K562 (cell line): ENCODE data around the gene DPYSL4. TPM values are rescaled to one million over a fixed set of nuclear protein-coding genes. Genes with fewer than 3 reads are reported as not detected.

Experiments used
- ATAC-seq: fragments of 200-7000 bp; cut with Tn5 transposase; 3 replicates; pipeline ENCODE4 v1.9.1; 2020; ENCODE audit warnings: moderate library complexity
- BruUV-seq: library from RNA; stranded (reverse); fragments of 400-500 nt; replicated peaks from 2 replicates; lab custom pipeline; 2021; lab: Mats Ljungman, UMichigan
- CTCF ChIA-PET: fragments of 300-600 bp; formaldehyde crosslinking; extraction: SDS; loops from one replicate; lab custom pipeline; 2021; ENCODE audit warnings: low intra/inter-chr PET ratio; lab: Yijun Ruan, JAX
- POLR2A ChIA-PET: fragments of 300-600, 350-650 bp; sonication (Branson Sonifier 250); formaldehyde crosslinking; extraction: SDS; loops from one replicate; lab custom pipeline; 2021; ENCODE audit warnings: antibody characterized with exemption, inconsistent platforms; lab: Yijun Ruan, JAX
- DNase-seq, 4 experiments: peaks; one replicate each; pipeline versions ENCODE4 v3.0.0 to v3.0.0-alpha.2; 2011 to 2018; ENCODE audit warnings: low spot score in 3 of 4, mixed read lengths in 3 of 4; ENCODE audit errors: extremely low read depth in 1 of 4
- FAIRE-seq: peaks from 2 replicates; lab custom pipeline; 2011; peaks lifted over from hg19 to GRCh38; lab: Jason Lieb, UNC
- H2AFZ ChIP-seq: 2 replicates; pipeline ENCODE4 v1.6.0; 2011; ENCODE audit warnings: low read depth, low read length, control low read depth, inconsistent platforms
- H3K27ac ChIP-seq: fragments of 200-600 bp; 3 replicates; pipeline ENCODE4 v1.8.0; 2011; ENCODE audit warnings: low read depth, mild to moderate bottlenecking, control low read depth, inconsistent platforms, low read length, moderate library complexity, mixed read lengths; ENCODE audit errors: extremely low read depth
- H3K27me3 ChIP-seq, 2 experiments: fragments of 300-600 bp in 1 of 2; 2 replicates in 1 of 2; 3 replicates in 1 of 2; pipeline versions ENCODE4 v1.6.0 to v1.8.0; 2011; ENCODE audit warnings: inconsistent platforms in 2 of 2, low read length in 2 of 2, mild to moderate bottlenecking in 1 of 2, mixed read lengths in 1 of 2, moderate library complexity in 1 of 2; ENCODE audit not compliant: control insufficient read depth in 2 of 2, insufficient read depth in 2 of 2
- H3K36me3 ChIP-seq: fragments of 300-600 bp; 3 replicates; pipeline ENCODE4 v1.8.0; 2011; ENCODE audit warnings: mild to moderate bottlenecking, low read length, inconsistent platforms; ENCODE audit not compliant: control insufficient read depth, insufficient read depth
- H3K4me1 ChIP-seq, 2 experiments: fragments of 200-600 bp in 1 of 2; replicated peaks in 1 of 2; 2 replicates in 1 of 2; 3 replicates in 1 of 2; pipeline versions ENCODE4 v1.5.1 to v1.8.0; 2011; ENCODE audit warnings: inconsistent platforms in 2 of 2, low read length in 2 of 2, mild to moderate bottlenecking in 1 of 2, mixed read lengths in 1 of 2, moderate library complexity in 1 of 2; ENCODE audit not compliant: control insufficient read depth in 2 of 2, insufficient read depth in 2 of 2
- H3K4me2 ChIP-seq: 2 replicates; pipeline ENCODE4 v1.6.1; 2011; ENCODE audit warnings: low read length, control low read depth, inconsistent platforms, mixed read lengths; ENCODE audit not compliant: insufficient read depth
- H3K4me3 ChIP-seq: fragments of 200-600 bp; sonication (generic), shearing (Covaris generic); 2 replicates; pipeline ENCODE4 v1.5.1; 2016; ENCODE audit warnings: control low read depth, inconsistent platforms
- H3K79me2 ChIP-seq: fragments of 200-600 bp; 3 replicates; pipeline ENCODE4 v1.8.0; 2011; ENCODE audit warnings: low read length, inconsistent platforms; ENCODE audit not compliant: control insufficient read depth, insufficient read depth
- H3K9ac ChIP-seq, 2 experiments: 2 replicates each; pipeline versions ENCODE4 v1.6.0 to v1.6.1; 2011; ENCODE audit warnings: low read depth in 2 of 2, low read length in 2 of 2, control low read depth in 1 of 2, inconsistent platforms in 1 of 2, mild to moderate bottlenecking in 1 of 2, mixed read lengths in 1 of 2; ENCODE audit not compliant: insufficient read depth in 1 of 2
- H3K9me1 ChIP-seq: one replicate; pipeline ENCODE4 v1.6.0; 2011; ENCODE audit warnings: inconsistent platforms, mild to moderate bottlenecking, low read length, moderate library complexity; ENCODE audit not compliant: control insufficient read depth, insufficient read depth
- H3K9me3 ChIP-seq: replicated peaks from 2 replicates; pipeline ENCODE4 v1.5.1; 2011; ENCODE audit warnings: low read depth, low read length, inconsistent platforms; ENCODE audit not compliant: control insufficient read depth, insufficient read depth
- H4K20me1 ChIP-seq: replicated peaks from 2 replicates; pipeline ENCODE4 v1.6.1; 2011; ENCODE audit warnings: low read length, inconsistent platforms, mixed read lengths; ENCODE audit not compliant: control insufficient read depth, insufficient read depth
- MCM5 ChIP-seq: fragments of 450-650 bp; IDR thresholded peaks from 2 replicates; pipeline ENCODE4 v1.6.1; 2016; ENCODE audit warnings: low read depth
- MCM7 ChIP-seq, 2 experiments: fragments of 450-650 bp; IDR thresholded peaks; 2 replicates each; pipeline ENCODE4 v1.6.1; 2016 to 2018
- PHB ChIP-seq: fragments of 250-450 bp; sonication (Bioruptor Pico); IDR thresholded peaks from 2 replicates; pipeline ENCODE4 v1.5.0; 2021
- STAT5B ChIP-seq: fragments of 250-450 bp; sonication (Bioruptor Pico); IDR thresholded peaks from 2 replicates; pipeline ENCODE4 v1.8.0; 2021; ENCODE audit warnings: mild to moderate bottlenecking, inconsistent platforms
- TAF9B ChIP-seq: fragments of 450-650 bp; IDR thresholded peaks from 2 replicates; pipeline ENCODE4 v1.6.1; 2018; ENCODE audit warnings: mild to moderate bottlenecking; ENCODE audit not compliant: partially characterized antibody
- TCF7 ChIP-seq: sonication (generic); IDR thresholded peaks from 2 replicates; pipeline ENCODE4 v1.6.1; 2016; ENCODE audit warnings: antibody characterized with exemption, borderline replicate concordance
- ZNF165 ChIP-seq: fragments of 250-450 bp; sonication (Bioruptor Pico); IDR thresholded peaks from 2 replicates; pipeline ENCODE4 v1.4.0; 2020; ENCODE audit warnings: borderline replicate concordance
- ZNF79 ChIP-seq: fragments of 250-450 bp; sonication (Bioruptor Pico); IDR thresholded peaks from 2 replicates; pipeline ENCODE4 v1.4.0; 2020; ENCODE audit warnings: low read depth, mild to moderate bottlenecking, moderate library complexity
- WGBS: fragments of 100-300 bp; shearing (Covaris generic); methylation state at CpG from one replicate; pipeline ENCODE4 v1.1.6; 2016; ENCODE audit warnings: low coverage, mixed read lengths; ENCODE audit not compliant: insufficient coverage; ENCODE audit errors: missing lambda C conversion rate; 5-methylcytosine and 5-hydroxymethylcytosine counted together
- in situ Hi-C: fragments of 300-500 bp; cut with MboI; formaldehyde crosslinking; loops from 4 replicates; pipeline ENCODE4 v1.15.0; 2018; ENCODE audit warnings: inconsistent platforms, mixed read lengths
- intact Hi-C: fragments of 100-400 bp; cut with micrococcal nuclease; formaldehyde crosslinking; loops from 2 replicates; pipeline ENCODE4 v1.14.2; 2022
- polyA plus RNA-seq, 8 experiments: library from polyadenylated mRNA; depleted of rRNA in 4 of 8; stranded (reverse) in 5 of 8; unstranded in 3 of 8; fragments of >200 nt; fragmentation: Nextera tagmentation in 2 of 8; fragmentation: Illumina TruSeq in 1 of 8; extraction: Ambion mirVana in 2 of 8; extraction: Trizol in 1 of 8; gene quantifications; 2 replicates each; pipeline versions ENCODE4 v1.2.1 to v1.2.3, GENCODE V29; 2011 to 2014; ENCODE audit warnings: inconsistent platforms in 1 of 8, missing spikeins in 1 of 8
- total RNA-seq, 7 experiments: library from RNA; depleted of rRNA in 6 of 7; stranded (reverse); fragments of >200 nt in 6 of 7; fragmentation: Illumina TruSeq in 2 of 7; extraction: Trizol in 2 of 7; gene quantifications; 2 replicates each; pipeline versions ENCODE4 v1.2.1 to v1.2.3, GENCODE V29; 2011 to 2021; ENCODE audit warnings: low replicate concordance in 1 of 7
- TF ChIP-seq, protein P1 (sequence below): fragments of 250-450 bp; sonication (Bioruptor Pico); IDR thresholded peaks from 2 replicates; pipeline ENCODE4 v1.8.0; 2022; ENCODE audit warnings: inconsistent platforms
- TF ChIP-seq, protein P2 (sequence below): IDR thresholded peaks from 2 replicates; pipeline ENCODE4 v1.6.1; 2016; ENCODE audit warnings: missing genetic modification characterization, missing compliant biosample characterization
- TF ChIP-seq, protein P3 (sequence below): fragments of 250-450 bp; sonication (Bioruptor Pico); IDR thresholded peaks from 2 replicates; pipeline ENCODE4 v1.5.0; 2022; ENCODE audit warnings: mild to moderate bottlenecking

Gene DPYSL4
- total and polyA plus RNA-seq, 9 of the 15 experiments (the other 6 are each of a cell fraction or from before 2014, with no cell fraction given) = 0.03 TPM; not detected in 8

- intact Hi-C loops = no loop called here
- peaks cover 0 to 7% of the 10 kb centered on the region in 2 experiments; a peak in 1 of 5 replicates for H3K4me1 ChIP-seq
- no peak overlapping the region for H3K4me3 ChIP-seq
- peaks cover 0 to 35% of the 10 kb centered on the region in 2 experiments; a peak in 3 of 5 replicates for H3K27me3 ChIP-seq
- BruUV-seq = no TSS peak
- H3K9me1 ChIP-seq = no peaks in the 10 kb centered on the region
- FAIRE-seq = no peak
- no peak overlapping the region for H2AFZ ChIP-seq
- no peak for ATAC-seq
- ChIA-PET CTCF (no interaction called here), POLR2A (no interaction called here)
- no peak overlapping the region for H3K9ac ChIP-seq
- no peaks in the 10 kb centered on the region for H4K20me1 ChIP-seq
- in situ Hi-C loops = no loop called here
- WGBS = 5% methylated on average over 7 of the region's 11 CpGs
- no peaks in the 10 kb centered on the region for H3K36me3 ChIP-seq
- H3K9me3 ChIP-seq = 0 out of 2 replicates have a peak, but pooled peaks cover 3% of the 10 kb centered on the region
- no peak overlapping the region for H3K27ac ChIP-seq
- H3K4me2 ChIP-seq = no peak overlapping the region
- DNase-seq = no peak
- H3K79me2 ChIP-seq = no peaks in the 10 kb centered on the region
- no peak for TF ChIP-seq STAT5B
- TF ChIP-seq, protein P1, sequence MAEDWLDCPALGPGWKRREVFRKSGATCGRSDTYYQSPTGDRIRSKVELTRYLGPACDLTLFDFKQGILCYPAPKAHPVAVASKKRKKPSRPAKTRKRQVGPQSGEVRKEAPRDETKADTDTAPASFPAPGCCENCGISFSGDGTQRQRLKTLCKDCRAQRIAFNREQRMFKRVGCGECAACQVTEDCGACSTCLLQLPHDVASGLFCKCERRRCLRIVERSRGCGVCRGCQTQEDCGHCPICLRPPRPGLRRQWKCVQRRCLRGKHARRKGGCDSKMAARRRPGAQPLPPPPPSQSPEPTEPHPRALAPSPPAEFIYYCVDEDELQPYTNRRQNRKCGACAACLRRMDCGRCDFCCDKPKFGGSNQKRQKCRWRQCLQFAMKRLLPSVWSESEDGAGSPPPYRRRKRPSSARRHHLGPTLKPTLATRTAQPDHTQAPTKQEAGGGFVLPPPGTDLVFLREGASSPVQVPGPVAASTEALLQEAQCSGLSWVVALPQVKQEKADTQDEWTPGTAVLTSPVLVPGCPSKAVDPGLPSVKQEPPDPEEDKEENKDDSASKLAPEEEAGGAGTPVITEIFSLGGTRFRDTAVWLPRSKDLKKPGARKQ (CRISPR knock-in tag) = no peak
- no peak for TF ChIP-seq MCM5
- no peak for TF ChIP-seq ZNF165 (CRISPR knock-in tag)
- no peak for TF ChIP-seq MCM7 (IDR thresholded peaks at IDR 0.05)
- TF ChIP-seq, protein P2, sequence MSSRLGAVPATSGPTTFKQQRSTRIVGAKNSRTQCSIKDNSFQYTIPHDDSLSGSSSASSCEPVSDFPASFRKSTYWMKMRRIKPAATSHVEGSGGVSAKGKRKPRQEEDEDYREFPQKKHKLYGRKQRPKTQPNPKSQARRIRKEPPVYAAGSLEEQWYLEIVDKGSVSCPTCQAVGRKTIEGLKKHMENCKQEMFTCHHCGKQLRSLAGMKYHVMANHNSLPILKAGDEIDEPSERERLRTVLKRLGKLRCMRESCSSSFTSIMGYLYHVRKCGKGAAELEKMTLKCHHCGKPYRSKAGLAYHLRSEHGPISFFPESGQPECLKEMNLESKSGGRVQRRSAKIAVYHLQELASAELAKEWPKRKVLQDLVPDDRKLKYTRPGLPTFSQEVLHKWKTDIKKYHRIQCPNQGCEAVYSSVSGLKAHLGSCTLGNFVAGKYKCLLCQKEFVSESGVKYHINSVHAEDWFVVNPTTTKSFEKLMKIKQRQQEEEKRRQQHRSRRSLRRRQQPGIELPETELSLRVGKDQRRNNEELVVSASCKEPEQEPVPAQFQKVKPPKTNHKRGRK (tag) = no peak
- no peak for TF ChIP-seq PHB (CRISPR knock-in tag)
- no peak for TF ChIP-seq TCF7
- no peak for TF ChIP-seq TAF9B
- TF ChIP-seq, protein P3, sequence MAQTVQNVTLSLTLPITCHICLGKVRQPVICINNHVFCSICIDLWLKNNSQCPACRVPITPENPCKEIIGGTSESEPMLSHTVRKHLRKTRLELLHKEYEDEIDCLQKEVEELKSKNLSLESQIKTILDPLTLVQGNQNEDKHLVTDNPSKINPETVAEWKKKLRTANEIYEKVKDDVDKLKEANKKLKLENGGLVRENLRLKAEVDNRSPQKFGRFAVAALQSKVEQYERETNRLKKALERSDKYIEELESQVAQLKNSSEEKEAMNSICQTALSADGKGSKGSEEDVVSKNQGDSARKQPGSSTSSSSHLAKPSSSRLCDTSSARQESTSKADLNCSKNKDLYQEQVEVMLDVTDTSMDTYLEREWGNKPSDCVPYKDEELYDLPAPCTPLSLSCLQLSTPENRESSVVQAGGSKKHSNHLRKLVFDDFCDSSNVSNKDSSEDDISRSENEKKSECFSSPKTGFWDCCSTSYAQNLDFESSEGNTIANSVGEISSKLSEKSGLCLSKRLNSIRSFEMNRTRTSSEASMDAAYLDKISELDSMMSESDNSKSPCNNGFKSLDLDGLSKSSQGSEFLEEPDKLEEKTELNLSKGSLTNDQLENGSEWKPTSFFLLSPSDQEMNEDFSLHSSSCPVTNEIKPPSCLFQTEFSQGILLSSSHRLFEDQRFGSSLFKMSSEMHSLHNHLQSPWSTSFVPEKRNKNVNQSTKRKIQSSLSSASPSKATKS (CRISPR knock-in tag) = no peak
- TF ChIP-seq ZNF79 = no peak
These were observed 12.5 kb upstream of the DPYSL4 start for GRCh38 chr10:132174237-132174636.
